GM12874 (cell line): ENCODE results near the gene ACOT11.

ENCODE experiments used
- TF ChIP-seq, protein P1 (sequence below): IDR thresholded peaks from 2 replicates; pipeline ENCODE4 v1.5.1; 2011; ENCODE audit warnings: low read depth, mild to moderate bottlenecking, control low read depth, low read length, moderate library complexity; ENCODE audit not compliant: insufficient read depth

Gene ACOT11

DNA sequence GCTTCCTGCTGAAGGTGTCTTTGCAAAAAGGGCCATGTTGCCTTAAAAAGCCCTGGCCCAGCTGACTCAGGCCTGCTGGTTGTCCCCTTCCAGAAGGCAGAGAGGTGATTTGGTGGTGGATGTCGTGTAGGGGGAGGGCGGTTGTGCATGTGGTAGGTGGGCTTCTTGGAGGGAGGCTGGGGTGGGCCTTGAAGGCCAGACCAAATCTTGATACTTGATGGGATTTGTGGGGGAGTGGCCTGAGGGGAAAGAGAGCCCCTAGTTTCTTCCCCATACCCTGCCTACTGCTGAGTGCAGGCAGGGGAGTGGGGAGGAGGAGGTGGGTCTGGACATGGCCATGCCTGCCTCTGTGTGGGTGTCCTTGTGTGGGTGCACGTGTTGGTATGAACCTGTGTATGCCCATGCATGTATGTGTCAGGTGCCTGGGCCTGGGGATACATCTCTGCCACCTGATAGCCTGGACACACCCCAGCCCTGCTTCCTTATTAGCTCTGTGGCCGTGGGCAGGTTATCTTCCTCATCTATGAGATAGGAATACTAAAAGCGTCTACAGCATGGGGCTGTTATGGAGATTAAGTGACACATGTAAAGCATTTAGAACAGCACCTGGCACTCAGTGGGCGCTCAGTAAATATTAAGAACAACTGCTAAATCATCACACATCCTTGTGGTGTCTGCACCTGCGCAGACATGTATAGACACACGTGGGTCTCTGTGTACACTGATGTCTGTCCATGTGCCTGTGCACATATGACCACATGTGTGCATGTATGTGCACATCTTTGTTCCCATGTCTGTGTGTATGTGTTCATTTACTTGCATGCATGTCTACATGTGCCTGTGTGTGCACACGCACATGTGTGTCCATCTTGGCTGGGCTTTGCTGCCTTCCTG, 58.3 kb downstream of the ACOT11 start:
- TF ChIP-seq, protein P1, sequence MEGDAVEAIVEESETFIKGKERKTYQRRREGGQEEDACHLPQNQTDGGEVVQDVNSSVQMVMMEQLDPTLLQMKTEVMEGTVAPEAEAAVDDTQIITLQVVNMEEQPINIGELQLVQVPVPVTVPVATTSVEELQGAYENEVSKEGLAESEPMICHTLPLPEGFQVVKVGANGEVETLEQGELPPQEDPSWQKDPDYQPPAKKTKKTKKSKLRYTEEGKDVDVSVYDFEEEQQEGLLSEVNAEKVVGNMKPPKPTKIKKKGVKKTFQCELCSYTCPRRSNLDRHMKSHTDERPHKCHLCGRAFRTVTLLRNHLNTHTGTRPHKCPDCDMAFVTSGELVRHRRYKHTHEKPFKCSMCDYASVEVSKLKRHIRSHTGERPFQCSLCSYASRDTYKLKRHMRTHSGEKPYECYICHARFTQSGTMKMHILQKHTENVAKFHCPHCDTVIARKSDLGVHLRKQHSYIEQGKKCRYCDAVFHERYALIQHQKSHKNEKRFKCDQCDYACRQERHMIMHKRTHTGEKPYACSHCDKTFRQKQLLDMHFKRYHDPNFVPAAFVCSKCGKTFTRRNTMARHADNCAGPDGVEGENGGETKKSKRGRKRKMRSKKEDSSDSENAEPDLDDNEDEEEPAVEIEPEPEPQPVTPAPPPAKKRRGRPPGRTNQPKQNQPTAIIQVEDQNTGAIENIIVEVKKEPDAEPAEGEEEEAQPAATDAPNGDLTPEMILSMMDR, result no peak

DNA sequence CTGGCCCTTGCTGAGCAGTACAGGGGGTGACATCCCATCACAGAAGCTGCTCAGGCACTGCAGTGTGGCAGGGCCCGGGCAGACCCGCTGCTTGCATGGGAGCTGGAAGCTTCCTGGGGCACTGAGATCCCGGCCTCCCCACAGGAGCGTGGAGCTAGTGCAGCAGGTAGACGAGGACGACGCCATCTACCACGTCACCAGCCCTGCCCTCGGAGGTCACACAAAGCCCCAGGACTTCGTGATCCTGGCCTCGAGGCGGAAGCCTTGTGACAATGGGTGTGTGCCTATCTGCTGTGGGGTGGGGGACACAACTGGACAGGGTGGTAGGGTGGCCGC, 58.9 kb downstream of the ACOT11 start:
- TF ChIP-seq, protein P1, result no peak

DNA sequence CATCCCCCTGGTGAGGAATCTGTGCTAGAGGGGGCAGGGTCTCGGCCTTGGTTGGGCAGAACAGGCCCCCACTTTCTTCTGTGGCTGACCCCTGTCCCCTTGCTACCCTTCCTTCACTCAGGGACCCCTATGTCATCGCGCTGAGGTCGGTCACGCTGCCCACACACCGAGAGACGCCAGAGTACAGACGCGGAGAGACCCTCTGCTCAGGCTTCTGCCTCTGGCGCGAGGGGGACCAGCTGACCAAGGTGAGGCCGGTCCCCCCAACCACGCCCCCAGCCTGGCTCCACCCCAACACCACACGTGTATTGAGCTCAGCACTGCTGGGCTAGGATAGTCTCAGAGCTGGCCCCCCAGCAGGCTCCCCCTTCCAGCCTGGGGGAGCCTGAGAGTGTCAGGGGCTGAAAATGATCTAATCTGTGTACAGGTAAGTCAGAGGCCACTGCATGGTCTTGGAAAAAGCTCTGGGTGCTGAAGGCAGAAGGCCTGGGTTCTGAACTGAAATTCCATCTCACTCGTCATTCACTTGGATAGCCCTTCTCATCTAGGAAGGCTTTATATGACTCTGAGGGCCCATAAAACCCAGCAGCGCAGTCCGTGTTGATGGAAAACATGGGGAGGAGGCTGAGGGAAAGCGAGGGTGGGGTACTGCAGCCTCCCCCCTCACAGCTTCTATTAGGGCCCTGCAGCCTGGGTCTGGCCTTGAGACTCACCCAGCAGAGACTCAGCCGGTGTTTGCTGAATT, 60.0 kb downstream of the ACOT11 start:
- TF ChIP-seq, protein P1, result no peak

DNA sequence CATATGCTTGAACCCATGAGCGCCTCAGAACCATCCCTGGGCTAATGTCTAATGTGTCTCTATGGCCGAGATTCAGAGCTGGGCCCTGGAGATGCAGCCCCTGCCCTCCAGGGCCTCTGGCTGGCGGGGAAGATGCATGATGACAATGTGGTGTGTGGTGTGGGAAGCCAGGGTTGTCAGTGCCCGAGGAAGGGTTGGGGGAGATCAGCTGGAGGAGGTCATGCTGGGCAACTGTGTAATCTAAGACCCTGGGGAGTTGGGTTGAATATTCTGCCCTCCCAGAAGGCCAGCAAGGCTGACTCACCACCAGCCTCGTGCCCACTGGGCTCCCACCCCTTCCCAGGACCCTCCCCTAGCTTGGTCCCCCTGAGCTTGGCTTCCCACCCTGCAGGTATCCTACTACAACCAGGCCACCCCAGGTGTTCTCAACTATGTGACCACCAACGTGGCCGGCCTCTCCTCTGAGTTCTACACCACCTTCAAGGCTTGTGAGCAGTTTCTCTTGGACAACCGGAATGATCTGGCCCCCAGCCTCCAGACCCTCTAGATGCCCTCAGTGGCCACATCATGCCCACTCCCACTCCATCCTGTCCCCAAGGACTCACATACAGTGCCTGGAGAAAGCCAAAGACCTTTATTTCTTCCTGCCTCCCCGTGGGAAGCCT, 60.7 kb downstream of the ACOT11 start:
- TF ChIP-seq, protein P1, result no peak

DNA sequence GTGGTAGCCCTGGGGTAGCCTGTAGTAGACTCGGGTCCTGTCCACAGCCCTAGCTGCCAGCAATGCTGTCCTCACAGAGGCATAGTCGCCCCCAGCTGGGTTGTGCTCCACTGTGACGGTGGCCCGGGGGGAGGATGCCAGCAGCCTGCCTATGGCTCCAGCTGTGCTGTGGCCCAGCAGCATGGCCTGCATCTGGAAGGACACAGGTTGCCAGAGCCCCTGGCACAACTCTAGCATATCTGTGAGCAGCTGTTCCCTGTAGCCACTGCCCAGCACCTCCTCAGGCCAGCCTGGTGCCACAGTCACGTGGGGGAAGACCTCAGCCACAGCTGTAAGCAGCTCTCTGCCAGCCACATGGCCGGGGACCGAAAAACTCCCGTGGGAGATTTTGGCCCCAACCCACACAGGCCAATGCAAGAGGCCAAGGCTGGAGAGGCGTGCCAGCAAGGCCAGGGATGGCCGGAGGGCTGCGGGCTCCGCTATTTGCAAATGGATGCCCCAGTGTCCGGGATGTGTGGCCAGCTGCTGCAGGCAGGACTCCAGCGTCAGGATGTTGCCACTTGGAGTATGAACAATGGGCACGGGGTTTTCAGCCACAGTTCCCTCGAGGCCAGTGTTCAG, 61.4 kb downstream of the ACOT11 start:
- TF ChIP-seq, protein P1, result no peak

DNA sequence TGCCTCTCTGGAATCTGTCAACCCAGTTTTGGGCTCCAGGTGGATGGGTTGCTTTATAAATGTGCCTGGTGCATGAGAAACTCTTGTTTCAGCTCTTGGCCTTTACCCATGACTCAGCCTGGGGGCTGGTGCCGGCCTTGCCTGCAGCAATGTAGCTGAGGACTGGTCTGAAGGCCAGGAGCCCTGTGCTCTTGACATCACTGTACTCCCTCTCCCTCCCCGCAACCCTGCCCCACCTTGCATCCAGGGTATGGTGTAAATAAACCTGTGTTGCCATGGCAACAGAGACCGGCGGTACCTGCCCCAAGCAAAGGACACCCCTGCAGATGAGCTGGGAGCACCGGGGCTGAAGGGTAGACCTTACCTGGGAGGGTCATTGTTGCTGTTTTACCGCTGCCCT, 62.0 kb downstream of the ACOT11 start:
- TF ChIP-seq, protein P1, result no peak
